ENCODE data around the gene NBEA. TPM values are rescaled to one million over a fixed set of nuclear protein-coding genes. Genes with fewer than 3 reads are reported as not detected.
"Not testable (repeated sequence)": the region's sequence is repeated elsewhere in the genome, so short reads cannot be mapped to it uniquely, and the experiment has no call there.

Gene NBEA
- polyA plus RNA-seq, 12 donors = 12.2 to 18.6 (median 16.3) TPM; not detected in 1

GRCh38 chr13:34959489-34959888, 17.4 kb downstream of the NBEA start:
- no peak for DNase-seq

GRCh38 chr13:34964558-34964957, 22.5 kb downstream of the NBEA start:
- DNase-seq = no peak

DNA sequence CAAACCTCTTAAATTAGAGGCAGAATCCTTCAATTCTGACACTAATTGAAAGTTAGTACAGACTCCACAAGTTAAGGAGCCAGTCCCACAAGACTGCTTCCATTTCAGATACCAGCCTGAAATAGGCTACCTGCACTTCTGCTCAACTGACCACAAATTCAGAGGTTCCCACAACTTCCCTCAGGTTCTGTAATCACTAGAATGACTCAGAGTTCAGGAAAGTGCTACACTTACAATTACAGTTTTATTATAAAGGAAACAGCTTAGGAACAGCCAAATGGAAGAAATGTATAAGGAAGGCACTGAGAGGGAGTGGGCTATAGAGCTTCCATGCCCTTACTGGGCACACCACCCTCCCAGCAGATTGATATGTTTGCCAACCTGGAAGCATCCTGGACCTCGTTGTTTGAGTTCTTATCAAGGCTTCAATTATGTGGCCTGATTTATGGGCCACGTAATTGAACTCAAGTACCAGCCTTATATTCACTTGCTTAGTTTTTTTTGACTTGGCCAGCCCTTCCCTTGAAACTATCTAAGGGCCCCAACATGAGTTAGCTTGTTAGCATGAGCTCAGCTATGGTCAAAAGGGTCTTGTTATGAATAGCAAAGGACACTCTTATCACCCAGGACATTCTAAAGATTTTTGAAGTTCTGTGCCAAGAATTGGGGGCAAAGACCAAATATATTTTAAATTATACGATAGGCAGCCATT, 25.9 kb downstream of the NBEA start:
- DNase-seq = no peak

- not testable (repeated sequence) for DNase-seq
These were observed 27.5 kb downstream of the NBEA start for GRCh38 chr13:34969539-34969938.

- DNase-seq = no peak
These were observed 28.9 kb downstream of the NBEA start for GRCh38 chr13:34970961-34971360.

GRCh38 chr13:34971473-34971872, 29.4 kb downstream of the NBEA start:
- DNase-seq = no peak

- DNase-seq = not testable (repeated sequence)
These were observed 43.1 kb downstream of the NBEA start for GRCh38 chr13:34985199-34985598.

DNA sequence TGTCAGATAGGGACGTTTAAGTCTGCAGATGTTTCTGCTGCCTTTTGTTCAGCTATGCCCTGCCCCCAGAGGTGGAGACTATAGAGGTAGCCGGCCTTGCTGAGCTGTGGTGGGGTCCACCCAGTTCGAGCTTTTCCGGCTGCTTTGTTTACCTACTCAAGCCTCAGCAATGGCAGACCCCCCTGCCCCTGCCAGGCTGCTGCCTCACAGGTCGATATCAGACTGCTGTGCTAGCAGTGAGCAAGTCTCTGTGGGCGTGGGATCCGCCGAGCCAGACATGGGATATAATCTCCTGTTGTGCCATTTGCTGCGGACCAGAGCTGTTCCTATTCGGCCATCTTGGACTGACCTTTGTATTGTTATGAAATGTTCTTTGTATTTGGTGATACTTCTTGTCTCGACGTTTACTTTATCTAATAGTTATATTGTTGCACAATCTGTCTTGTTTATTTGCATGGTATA, 46.3 kb downstream of the NBEA start:
- DNase-seq = no peak

- no peak for DNase-seq
These were observed 48.5 kb downstream of the NBEA start for GRCh38 chr13:34990399-34991214.

GRCh38 chr13:34993470-34993869, 51.4 kb downstream of the NBEA start:
- DNase-seq = no peak

DNA sequence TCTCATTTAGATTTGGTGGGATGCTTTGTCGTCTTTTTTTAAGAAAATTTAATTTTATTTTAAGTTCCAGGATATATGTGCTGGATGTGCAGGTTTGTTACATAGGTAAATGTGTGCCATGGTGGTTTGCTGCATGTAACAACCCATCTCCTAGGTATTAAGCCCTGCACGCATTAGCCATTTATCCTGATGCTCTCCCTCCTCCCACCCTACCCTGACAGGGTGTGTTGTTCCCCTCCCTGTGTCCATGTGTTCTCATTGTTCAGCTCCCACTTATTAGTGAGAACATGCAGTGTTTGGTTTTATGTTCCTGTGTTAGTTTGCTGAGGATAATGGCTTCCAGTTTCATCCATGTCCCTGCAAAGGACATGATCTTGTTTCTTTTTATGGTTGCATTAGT, 61.7 kb downstream of the NBEA start:
- not testable (repeated sequence) for DNase-seq

DNA sequence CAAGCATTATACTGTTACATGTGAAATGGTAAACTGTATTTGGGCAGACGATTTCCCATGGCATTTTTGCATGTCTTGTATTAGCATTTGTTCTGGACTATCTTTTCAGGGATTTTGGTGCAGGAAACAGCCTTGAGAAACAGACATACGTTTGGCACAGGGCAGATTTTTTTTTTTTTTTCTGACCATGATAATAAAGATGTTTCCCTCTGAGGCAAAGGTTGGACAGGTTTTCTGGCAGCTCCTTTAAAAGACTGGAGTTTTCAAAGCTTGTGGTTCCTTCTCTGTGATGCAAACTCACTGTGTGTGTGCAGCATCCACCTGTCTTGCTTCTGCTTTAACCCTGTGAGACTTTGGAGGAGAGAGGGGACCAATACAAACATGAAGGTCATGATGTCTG, 63.0 kb downstream of the NBEA start:
- DNase-seq = no peak

- DNase-seq = no peak
These were observed 72.6 kb downstream of the NBEA start for GRCh38 chr13:35014606-35015213.

DNA sequence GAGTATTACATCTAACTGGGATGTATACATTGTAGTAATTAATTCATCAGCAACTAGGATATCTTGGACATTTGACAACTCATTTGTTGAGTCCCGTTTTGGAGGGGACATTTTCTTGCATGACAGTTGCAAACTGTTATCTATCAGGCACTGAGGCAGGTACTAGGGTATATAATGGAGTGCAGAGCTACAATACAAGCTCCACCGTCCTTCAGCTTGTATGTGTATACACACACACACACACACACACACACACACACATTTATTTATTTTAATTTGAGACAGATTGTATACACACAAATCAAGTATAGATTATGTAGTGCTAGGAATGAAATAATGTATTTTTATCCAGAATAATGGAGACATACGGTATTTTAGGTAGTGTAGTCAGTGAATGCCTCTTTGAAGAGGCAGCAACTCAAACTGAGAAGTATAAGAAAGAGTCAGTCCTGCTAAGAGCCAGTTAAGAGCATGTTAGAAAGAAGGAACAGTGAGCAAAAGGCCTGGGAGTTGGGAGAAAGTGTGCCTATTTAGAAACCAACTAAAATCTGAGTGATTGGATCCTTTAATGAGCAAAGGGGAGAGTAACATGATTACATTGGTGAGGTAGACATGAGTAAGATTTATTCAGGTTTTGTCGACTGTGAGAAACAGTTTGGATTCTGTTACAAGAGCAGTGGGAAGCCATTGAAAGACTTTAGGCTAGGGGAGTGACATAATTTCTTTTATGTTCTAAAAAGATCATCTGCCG, 74.5 kb downstream of the NBEA start:
- no peak for DNase-seq

- DNase-seq = no peak
These were observed 83.2 kb downstream of the NBEA start for GRCh38 chr13:35025314-35025713.

DNA sequence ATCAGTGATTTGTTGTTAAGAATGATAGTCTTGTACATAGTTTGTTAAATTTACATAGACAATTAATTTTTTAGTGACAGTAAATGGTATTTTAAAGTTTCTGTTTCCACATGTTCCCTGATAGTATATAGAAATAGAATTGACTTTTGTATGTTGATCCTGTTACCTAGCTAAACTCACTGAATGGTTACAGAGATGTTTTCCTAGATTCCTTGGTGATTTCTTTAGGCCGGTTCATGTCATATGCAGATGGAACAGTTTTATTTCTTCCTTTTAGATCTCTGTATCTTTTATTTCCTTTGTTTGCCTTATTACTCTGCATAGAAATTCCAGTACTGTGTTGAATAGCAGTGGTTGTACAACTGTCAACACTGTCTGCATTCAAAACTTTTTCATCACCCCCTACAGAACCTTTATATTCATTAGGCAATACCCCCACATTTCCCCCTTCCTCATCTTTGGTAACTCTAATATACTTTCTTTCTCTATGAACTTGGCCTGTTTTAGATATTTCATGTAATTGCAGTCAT, 86.3 kb downstream of the NBEA start:
- DNase-seq = no peak

- no peak for DNase-seq
These were observed 96.9 kb downstream of the NBEA start for GRCh38 chr13:35039012-35039411.

DNA sequence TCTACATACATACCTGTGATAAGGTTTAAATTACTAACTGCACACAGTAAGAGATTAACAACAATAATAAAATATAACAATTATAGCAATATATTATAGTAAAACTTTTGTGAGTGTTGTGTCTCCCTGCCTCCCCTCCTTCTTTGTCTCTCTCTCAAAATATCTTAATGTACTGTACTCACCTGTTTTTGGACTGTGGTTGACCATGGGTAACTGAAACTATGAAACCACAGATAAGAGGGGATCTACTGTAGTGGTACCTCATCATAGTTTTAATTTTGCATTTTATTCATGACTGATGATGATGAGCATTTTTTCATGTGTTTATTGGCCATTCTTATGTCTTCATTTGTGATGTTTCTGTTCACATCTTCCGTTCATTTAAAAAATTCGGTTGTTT, 104.5 kb downstream of the NBEA start:
- no peak for DNase-seq

- DNase-seq = no peak
These were observed 113.6 kb downstream of the NBEA start for GRCh38 chr13:35055705-35056104.

DNA sequence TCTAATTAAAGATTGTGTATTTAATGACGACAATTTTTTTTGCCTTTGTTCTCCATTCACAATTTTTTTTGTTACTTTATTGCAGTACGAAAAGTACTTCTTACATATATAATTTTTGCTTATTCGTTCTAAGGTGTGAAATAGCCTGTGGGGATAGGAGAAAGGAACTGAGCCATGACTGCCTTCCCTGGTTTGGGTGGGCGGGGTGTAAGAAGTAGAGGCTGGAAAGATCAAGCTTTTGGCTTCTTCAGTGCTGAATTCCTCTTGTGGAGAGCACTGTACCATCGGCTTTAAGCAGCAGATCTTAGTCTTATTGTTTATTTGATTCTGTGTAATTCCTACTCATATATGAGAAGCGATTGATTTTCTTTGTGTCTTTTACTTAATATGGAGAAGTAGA, 115.8 kb downstream of the NBEA start:
- DNase-seq = no peak

GRCh38 chr13:35058585-35058984, 116.5 kb downstream of the NBEA start:
- not testable (repeated sequence) for DNase-seq

- no peak for DNase-seq
These were observed 144.6 kb downstream of the NBEA start for GRCh38 chr13:35086667-35087066.
